HG02678 (cell line): ENCODE results near the gene RNF4.
"Not testable (repeated sequence)": the region's sequence is repeated elsewhere in the genome, so short reads cannot be mapped to it uniquely, and the experiment has no call there.

Source experiments
- ATAC-seq: cut with Tn5 transposase; IDR thresholded peaks from one replicate; pipeline ENCODE4 v1.9.1; 2021; ENCODE audit warnings: mild to moderate bottlenecking, moderate library complexity; ENCODE audit not compliant: unreplicated experiment

Gene RNF4

DNA sequence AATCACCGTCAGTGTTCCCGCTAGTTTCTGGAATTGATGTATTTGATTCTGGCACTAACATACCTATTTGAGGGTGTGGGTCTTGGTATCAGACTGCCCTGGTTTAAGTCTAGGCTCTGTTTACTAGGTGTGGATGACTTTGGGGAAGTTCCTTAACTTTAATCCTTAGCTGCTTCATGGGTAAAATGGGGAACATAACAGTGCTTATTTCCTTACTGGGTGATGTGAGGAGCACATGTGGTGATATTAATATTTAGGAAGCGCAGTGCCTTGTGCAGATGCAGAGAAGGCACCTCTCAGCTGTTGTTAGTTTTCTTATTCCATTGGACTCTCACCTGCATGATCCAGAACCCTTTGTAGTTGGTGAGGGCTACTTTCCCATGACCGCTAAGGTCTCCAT is 17.1 kb downstream of the RNF4 start:
- ATAC-seq = no peak

DNA sequence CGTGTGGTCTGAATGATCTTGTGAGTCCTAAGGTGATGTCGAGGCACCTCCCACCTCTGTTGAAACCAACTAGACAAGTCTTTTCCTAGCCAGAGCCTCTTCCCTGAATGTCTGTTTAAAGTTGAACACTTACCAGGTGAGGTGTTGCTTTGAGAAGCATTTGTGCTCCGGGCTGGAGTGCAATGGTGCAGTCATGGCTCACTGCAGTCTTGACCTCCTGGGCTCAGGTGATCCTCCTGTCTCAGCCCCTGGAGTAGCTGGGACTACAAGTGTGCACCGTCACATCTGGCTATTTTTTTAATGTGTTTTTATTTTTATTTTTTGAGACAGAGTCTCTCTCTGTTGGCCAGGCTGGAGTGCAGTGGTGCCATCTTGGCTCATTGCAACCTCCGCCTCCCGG is 18.1 kb downstream of the RNF4 start:
- ATAC-seq = no peak

DNA sequence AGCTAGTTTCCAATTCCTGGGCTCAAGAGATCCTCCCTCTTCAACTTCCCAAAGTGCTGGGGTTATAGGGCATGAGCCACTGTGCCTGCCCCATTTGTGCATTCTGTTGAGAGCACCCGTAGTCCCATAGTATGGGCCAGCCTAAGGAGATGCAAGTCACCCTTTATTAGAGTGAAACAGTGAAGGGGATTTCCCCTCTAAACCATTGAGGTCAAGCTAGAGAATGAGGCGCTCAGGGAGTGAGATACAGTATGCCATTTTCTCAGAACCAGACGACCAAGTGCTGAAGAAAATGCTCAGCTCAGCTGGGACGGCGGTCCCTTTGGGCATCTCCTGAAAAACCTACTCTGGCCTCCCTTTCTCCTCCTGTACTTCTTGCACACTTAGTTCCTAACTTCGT is 18.7 kb downstream of the RNF4 start:
- ATAC-seq = peak; percentile 67

DNA sequence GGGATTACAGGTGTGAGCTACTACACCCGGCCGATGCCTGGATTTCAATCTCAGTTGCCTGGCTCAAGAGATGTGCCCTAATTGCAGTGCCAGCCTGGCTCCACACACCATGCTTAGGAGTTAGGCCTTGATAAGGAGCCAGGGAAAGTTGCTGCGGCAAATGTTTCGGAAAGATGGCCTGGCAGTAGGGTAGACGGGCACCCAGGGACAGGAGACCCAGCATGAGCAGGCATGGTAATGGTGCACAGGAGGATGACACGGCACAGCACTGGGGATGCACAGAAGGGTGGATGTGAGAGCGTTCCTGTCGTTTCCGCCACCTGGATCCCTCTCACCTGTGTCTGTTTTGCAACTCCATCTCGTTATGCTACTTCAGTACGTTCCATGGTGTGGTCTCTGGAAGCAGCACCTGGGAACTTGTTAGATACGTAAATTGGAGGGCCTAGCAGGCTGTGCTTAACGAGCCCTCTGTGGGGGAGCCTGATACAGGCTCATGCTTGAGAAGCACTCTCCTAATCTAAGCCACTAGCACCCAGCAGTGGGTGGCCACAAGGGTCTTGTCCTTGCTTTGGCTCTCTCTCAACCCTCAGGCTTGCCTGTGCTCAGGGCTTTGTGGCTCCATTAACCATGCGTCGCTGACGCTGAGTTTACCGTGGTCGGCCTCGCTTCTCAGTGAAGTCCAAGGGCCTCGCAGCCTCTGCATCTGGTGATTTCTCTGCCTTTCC is 20.3 kb downstream of the RNF4 start:
- ATAC-seq = no peak

DNA sequence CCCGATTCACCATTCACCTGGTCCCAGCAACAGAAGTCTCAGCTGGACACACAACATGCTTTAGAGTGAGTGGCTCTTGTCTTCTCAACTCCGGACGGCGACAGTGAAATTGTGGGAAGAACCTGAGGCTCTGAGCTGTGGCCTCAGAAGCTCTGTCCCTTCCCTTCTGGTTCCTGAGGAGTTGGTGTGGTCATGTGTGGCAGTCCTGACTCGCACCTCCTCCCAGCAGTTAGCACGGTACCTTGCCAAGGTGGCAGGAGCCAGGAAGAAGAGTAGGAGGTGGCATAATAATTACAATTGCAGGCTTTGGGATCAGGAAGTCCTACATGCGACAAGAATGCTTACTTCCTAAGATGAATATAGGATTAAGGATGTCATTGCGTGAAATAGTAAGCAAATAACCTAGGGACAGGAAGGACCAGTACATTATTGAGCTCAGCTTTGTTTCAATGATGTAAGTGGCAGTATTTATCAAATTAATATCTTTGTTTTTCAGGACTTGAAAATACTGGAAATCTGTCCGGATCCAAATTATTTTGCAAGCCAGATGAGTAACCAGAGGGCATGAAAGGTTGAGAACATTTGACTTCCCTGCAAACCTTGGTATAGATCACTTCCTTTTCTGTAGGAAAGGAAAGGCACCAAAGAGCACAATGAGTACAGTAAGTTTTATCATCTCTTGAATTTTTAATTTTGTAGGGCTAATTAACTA is 21.1 kb downstream of the RNF4 start:
- no peak for ATAC-seq

DNA sequence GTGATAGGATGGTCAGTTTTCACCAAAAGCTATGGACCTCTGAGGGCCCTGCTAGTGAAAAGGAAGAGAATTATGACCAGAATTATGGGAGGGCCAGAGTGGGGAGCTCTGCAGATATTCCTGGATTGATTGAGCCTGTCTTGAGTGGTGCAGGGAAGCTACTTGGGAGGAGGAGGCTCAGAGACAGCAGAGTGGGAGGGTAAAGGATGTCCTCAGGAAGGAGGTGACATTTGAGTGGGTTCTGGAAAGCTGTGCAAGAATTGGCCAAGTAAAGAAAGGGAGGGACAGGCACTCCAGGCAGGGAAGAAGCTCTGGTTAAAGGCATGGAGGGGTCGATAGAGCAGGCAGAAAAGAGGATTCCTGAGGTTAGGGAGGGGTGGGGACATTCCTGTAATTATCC is 24.1 kb downstream of the RNF4 start:
- no peak for ATAC-seq

DNA sequence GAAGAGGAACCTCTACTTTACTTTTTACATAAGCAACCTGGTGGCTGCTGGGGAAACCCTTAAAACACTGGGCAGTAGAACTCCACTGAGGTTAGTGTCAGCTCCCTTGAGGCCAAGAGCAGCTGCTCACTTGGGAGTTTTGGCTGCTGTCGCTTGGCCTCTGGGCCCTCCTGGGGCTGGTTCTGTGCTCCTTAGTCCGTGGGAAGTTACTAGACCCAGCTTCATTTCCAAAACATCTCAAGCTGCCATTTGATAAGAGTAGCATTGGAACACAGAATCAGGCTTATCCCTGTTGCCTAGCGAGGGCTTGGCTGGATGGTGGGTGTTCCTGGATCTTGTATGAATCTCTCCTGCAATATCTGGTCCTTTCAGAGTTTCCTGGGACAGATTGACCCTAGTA is 26.1 kb downstream of the RNF4 start:
- no peak for ATAC-seq

DNA sequence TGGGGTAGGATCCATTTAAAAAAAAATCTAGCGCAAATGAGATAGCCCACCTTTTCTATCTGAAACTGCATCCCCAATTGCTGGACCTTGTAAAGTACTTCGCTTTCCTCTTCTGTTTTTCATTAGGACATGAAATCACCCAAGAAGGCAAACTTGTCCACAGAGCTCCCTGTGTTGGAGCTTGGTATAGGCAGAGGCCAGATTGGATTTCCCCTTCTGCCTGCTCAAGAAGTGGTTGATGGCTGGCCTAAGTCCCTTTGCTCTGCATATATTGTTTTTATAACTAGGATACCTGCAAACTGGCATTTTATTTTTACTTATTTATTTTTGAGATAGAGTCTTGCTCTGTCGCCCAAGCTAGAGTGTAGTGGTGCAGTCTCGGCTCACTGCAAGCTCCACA is 28.4 kb downstream of the RNF4 start:
- no peak for ATAC-seq

DNA sequence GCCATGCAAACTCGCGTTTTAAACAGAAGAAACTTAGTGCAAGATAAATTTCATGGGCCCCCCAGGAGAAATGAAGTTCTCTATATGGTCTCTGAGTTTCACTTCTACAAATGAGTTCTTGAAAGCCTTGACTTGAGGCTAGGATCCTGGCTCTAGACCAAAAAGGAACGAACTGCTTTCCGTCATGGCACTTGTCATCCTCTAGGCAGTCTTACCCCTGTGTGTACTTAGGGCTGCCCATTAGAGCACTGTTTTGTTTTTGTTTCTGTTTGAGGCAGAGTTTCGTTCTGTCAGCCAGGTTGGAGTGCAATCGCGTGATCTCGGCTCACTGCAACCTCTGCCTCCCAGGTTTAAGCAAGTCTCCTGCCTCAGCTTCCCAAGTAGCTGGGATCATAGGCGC is 29.0 kb downstream of the RNF4 start:
- peak; percentile 72 for ATAC-seq

DNA sequence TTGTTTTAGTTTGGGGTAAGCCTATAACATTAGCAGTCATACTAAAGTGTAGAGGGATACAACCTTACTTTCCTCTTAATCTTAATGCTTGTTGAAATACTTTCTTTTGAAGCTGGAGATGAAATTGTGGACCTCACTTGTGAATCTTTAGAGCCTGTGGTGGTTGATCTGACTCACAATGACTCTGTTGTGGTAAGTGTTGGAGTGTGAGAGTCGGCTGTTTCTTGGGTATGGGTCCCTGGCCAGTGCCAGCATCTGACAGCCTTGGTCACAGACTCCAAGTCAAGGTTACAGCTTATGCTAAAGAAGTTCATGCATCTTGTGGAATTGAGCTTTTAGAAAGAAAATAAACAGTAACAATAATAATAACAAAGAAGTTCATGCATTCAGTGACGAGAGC is 31.6 kb downstream of the RNF4 start:
- no peak for ATAC-seq

DNA sequence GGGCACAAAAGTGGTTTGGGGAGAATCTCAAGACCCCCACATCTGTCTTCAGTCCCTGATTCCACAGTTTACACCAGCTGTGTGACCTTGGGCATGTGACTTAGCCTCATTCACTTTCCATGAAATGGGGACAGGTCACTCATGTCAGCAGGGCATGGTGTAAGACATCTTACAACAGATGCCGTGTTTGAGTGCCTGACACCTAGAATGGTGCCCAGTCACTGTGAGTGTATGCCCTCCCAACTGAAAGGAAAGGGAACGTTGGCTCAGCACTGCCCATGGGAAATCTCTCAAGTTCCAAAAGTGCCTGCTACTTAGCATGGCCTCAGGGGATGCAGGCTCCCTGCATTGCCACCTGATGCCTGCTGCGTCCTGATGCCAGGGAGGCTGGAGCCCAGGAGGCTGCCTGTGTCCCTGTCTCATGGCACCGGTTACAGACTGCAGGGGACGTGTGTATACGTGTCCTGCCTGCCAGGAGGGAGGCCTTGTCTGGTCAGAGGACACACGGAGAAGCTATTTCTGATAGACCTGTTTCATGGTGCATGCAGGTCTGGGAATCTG is 32.2 kb downstream of the RNF4 start:
- ATAC-seq = no peak

DNA sequence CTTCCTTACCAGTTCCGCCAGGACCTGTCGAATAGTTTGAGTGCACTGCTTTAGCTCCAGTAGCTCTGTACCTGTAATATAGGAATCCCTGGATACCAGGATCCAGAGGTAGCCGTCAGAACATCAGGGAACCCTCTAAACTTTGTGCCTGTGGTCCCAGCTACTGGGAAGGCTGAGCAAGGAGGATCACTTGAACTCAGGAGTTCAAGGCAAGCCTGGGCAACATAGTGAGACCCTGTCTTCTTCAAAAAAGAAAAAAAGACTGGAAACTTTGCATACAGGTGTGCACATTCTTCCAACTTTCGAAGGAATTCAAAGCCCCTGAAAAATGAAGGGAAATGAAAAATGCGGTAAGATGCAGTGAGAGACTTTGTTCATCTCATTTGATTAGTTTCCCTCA is 34.9 kb downstream of the RNF4 start:
- no peak for ATAC-seq

DNA sequence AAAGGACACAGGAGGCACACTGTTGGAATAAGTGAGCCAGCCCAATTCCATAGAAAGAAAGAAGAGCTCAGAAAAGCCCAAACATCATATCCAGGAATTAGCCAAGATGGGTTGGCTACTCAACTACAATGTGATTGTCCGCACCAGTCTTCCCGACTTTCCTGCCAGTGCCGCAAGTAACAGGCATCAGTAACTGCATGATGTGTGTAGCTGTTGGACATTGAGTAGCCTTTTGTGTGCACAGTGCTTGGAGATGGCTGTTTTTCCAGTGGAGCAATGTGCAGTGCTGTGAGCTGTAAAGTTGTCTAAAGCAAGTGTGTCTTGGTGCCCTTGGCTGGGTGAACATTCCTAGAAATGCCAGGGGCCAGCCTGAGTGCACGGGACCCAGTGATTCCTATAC is 38.4 kb downstream of the RNF4 start:
- no peak for ATAC-seq

DNA sequence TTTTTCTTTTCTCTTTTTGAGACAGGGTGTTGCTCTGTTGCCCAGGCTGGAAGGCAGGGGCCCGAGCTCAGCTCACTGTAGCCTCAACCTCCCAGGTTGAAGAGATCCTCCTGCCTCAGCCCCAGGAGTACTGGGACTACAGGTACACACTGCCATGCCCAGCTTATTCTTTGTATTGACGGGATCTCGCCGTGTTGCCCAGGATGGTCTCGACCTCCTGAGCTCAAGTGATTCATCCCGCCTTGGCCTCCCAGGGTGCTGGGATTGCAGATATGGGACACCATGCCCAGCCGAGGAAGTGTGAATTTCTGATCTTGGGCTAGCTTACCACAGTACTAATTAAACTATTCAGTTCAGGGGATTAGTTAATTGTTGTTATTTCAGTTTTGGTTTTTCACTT is 38.9 kb downstream of the RNF4 start:
- ATAC-seq = no peak

DNA sequence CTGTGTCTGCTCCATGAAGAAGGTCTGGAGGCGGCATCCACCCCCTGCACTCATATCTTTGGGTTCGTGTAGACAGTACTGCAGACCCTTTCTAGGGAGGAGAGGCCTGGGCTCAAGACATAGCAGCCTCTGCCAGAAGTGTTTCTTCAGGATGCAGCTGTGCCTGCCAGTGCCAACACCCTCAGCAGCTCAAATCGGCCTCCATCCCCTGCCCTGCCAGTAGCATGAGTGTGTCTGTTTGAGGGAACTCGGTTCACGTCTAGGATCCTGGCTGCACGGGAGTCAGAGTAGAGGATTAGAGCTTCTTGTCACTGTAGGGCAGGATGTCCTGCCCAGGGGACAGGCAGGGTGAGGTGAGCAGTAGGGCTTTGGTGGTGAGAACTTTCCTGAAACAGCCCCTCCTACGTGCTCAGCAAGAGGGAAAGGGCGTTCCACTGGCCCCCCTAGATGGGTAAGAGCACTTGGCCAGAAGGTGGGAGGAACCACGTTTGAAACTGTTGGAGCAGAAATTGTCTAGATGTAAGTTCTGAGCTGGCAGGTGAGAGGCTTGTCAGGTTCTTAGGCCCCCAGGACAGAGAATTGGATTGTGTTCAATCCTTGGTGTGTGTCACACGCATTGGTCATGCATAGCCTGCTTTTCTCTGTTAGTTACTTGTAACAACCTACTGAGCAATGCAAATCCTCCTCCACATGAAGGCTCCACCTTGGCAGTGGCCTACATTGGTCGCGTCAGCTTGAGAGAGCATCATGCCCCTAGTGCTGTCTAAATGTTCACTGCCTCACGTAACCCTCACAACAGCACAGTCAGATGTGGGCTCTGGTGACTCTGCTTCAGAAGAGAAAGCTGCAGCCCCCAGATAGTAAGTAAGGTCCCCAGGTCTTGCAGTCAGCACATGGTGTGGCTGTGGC is 41.7 kb downstream of the RNF4 start:
- no peak for ATAC-seq

DNA sequence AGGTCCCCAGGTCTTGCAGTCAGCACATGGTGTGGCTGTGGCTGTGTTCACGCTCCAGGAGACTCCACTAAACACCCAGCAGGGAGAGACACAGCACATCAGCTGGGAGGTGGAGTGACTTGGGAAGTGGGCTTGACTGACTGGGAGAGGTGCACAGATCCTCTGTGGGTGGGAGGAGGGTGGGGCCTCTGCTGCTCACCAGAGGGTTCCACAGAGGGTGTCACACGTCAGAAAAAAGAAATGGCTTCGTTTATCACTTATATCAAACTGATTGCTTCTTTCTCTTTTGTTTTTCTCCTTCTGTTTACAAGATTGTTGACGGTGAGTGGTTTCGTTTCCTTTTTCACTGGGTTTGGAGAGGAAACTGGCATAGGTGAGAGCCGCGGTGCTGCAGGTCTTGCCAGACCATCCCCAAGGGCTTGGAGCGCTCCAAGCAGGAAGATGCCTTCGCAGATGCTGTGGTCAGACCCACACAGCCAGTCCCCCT is 42.8 kb downstream of the RNF4 start:
- no peak for ATAC-seq

DNA sequence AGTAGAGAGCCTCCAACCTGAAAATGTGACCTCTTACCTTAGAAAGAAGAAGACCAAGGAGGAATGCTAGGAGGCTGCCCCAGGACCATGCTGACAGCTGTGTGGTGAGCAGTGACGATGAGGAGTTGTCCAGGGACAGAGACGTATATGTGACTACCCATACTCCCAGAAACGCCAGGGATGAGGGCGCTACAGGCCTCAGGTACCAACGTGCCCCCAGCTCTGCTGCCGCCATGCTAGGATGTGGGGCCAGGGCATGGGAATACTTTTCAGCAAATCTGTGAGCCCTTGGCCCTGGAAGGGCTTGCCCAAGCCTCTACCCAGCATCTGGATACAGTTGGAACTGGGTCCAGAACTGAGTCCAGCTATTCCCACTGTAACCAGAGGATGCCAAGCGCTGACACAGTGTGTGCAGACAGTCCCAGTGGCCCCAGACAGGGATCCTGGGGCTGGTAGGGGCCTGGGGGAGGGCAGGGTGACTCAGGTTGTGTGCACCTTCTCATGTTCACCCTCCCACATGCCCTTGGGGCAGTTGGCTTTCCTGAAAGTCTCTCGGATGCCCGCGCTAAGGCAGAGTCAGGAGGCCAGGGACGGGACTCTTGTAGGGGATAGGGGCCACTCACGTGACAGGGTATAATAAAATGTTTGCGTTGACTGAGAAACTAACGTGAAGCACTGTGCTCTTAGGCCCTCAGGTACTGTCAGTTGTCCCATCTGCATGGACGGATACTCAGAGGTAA is 43.7 kb downstream of the RNF4 start:
- ATAC-seq = no peak

DNA sequence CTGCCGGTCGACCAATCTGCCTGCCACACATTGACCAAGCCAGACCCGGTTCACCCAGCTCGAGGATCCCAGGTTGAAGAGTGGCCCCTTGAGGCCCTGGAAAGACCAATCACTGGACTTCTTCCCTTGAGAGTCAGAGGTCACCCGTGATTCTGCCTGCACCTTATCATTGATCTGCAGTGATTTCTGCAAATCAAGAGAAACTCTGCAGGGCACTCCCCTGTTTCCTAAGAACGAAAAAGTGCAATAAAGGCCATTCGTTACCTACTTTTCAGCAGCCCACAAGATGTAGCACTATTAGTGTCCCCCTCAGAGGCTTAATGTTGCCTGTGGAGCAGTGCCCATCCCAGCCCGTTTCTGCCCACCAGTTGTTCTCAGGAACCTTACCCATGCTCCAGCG is 45.3 kb downstream of the RNF4 start:
- ATAC-seq = not testable (repeated sequence)

DNA sequence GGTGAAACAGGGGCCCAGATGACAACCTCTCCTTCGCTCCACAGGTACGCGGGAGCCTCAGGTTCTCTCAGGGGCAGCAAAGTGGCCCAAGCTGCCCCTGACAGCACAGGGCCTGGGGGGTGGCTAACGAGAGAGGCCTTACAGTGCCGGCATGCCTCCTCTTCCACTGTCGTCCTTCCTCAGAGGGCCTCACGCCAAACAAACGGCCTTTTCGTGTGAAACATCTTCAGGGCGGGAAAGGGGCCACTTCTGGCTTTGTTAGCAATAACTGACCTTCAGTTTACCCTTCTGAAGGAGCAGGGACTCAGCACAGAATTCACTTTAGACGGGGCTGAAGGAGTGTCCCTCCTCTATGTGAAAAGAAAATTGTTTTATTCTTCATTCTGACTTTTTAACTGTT is 46.0 kb downstream of the RNF4 start:
- not testable (repeated sequence) for ATAC-seq

DNA sequence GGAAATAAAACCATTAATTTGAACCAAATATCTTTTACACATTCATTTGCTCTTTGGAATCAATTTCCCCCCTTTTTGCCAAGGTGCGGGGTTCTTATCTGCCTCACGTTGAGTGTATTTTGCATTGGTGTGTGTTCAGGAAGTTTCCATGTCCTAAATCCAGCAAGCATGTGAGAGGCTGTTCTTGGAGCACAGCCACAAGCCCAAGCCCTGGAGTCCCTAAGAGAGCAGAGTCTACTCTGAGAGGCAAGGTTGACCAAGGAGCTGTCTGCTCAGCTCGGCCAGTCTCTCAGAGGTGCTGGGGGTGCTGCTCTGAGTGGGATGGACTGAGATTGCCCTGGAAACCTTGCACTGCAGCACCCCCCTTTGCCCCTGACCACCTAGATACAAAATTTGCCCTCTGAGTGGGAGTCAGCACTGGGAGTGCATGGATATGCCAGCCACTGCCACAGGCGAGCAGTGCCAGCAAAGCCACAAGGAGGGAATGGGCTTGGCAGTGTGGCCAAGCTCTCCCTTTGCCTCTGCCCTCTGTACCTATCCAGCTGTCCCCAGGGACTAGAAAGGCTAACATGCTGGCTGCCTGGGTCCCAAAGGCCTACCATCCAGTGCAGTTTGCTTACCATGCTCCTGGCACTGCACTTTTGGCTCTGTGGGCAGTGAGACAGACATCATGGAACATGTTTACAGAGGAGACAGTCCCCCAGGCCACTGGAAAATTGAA is 47.1 kb downstream of the RNF4 start:
- ATAC-seq = no peak
